H54 (cell line): ENCODE results near the gene SAPCD2.

Experiments
- DNase-seq: peaks from one replicate; pipeline ENCODE4 v3.0.0; 2011; ENCODE audit warnings: low spot score, mixed read lengths; ENCODE audit not compliant: insufficient read length
- FAIRE-seq: peaks from 3 replicates; lab custom pipeline; 2011; peaks lifted over from hg19 to GRCh38; lab: Jason Lieb, UNC
- POLR2A ChIP-seq: IDR thresholded peaks from 2 replicates; pipeline ENCODE4 v1.6.1; 2011; ENCODE audit warnings: low read depth, mild to moderate bottlenecking, low read length

Gene SAPCD2

DNA sequence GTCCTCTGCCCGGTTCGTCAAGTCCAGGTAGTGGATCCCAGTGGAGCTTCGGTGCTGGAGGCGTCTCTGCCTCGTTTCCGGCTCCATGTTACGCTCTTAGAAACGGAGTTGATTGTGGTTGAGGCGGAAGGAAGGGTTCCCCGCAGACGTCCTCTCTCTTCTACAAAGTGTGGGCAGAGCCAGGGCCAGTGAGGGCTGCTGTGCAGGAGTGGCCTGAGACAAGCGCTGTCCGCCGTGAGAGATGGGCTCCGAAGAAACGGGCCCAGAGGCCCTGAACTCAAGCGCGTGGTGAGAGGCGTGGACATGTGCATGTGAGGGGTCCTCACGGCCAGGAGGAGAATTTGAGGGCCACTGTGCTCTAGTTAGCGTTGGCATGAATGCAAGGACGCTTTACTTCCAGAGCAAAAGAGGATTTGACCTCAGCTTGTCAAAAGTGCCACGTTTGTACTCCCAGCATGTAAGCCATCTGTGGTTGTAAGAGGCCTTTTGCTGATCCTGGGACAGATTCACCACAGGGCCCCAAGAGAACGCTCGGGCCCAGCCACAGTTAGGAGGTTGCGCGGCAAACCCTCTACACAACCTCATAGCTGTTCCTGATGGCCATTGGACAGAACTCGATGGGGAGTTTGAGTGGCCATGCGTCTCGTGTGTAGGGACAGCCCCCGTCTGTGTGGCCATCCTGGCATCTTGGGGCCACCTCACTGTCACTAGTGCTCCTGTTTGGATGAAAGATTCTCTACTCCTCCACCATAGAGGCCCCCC lies 26.6 kb upstream of the SAPCD2 start:
- DNase-seq = no peak
- no peak for TF ChIP-seq POLR2A
- no peak for FAIRE-seq

- FAIRE-seq (no peak), DNase-seq (no peak)
- TF ChIP-seq POLR2A = no peak
Observed at GRCh38 chr9:137095664-137096517, 25.5 kb upstream of the SAPCD2 start.

DNA sequence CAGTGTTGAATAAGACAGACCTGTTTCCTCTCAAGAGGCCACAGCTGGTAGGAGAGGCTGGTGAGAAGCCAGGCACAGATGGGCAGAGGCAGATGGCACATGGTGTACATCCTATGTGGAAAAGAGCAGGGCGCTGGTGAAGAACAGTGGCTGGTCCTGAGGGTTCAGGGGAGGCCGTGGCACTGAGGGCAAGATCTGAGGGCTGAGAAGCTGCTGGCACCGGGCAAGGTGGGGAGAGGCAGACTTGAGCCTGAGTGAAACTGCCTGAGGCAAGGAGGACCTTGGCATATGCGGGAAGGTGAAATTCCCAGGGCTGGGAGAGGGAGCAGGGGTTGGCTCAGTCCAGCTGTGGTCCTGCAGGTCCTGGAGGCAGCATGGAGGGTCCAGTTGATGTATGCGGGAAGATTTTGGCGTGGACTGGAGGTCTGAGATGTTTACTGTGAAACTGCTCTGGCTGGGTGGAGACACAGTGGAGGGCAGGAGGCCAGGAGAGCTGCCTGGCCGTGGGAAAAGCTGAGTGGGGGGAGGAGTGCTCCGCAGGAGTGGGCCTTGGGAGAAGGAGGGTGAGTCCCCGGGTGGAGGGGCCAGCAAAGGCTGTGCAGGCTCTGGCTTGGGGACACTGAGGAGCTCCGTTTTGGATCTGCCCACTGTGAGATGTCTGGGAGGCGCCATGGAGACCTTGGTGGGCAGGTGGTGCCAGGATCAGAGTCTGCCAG lies 19.0 kb upstream of the SAPCD2 start:
- FAIRE-seq (no peak), DNase-seq (no peak)
- no peak for TF ChIP-seq POLR2A

GRCh38 chr9:137088121-137088520 lies 17.8 kb upstream of the SAPCD2 start:
- no peak for FAIRE-seq
- no peak for TF ChIP-seq POLR2A
- no peak for DNase-seq

GRCh38 chr9:137087409-137087925 lies 17.1 kb upstream of the SAPCD2 start:
- DNase-seq = no peak
- no peak for TF ChIP-seq POLR2A
- FAIRE-seq = no peak

DNA sequence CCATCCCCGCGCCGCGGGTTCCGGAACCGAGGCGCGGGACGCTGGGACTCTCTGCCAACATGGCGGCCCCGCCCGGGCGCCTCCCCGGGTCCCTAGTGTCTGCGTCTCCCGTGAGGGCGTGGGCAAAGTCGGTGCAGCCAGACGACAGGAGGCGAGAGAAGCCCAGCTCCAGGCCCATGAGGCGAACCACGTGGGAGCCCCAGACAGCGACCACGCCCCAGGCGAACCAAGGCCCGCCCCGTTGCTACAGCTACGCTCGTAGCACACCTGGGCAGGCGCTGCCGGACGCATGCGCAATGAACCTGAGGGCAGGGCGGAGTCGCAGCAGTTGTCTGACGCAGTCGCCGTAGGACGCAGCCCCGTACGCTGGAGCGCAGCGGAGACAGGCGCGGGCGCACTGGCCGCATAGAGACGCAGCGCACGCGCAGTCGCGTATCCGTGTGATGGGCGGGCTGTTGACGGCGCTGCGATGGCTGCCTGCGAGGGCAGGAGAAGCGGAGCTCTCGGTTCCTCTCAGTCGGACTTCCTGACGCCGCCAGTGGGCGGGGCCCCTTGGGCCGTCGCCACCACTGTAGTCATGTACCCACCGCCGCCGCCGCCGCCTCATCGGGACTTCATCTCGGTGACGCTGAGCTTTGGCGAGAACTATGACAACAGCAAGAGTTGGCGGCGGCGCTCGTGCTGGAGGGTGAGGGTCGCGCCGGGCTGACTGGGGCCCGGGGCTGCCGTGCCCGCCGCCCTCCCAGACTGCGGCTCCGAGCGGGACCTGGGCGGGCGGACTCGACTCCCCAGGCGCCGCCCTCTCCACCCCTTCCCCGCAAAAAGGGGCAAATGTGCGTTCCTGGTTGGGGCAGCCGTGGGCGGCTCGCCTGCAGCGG lies 16.4 kb upstream of the SAPCD2 start, which contains the start of gene MAN1B1:
Gene MAN1B1 (plus strand): TSS at position 455 of the 878 bp plus-strand sequence. CDS start 15 bp downstream, at position 470.
- peak; percentile 86 for TF ChIP-seq POLR2A
- peak; percentile 87 for FAIRE-seq
- peak; percentile 100 for DNase-seq

DNA sequence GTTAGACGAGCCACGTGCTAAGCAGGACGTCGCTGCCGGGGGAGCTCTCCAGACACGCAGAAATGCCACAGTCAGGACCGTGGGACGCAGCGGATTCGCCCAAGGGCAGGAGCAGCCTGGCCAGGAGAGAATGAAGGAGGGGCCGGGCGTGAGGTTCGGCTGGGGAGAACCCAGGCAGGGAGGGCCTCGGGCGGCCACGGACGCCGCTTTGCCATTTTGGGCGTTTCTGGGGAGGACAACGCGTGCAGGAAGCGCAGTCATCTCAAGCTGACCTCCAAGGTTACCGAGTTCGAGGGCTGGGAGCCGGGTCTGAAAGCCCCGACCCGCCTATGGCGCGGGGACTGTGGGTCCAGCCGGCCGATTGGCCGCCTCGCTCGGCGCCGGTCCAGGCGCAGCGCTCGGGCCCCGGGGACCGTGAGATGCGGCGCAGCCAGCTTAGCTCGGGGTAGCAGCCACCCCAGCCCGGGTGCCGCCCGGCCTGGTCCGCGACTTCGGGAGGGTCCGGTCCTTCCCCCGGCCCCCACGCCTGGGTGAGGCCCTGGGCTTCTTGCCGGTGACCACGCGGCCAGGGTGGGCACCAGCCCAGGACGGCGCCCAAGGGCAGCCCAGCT lies 15.7 kb upstream of the SAPCD2 start:
- peak; percentile 50 for TF ChIP-seq POLR2A
- DNase-seq (peak; percentile 68), FAIRE-seq (no peak)

DNA sequence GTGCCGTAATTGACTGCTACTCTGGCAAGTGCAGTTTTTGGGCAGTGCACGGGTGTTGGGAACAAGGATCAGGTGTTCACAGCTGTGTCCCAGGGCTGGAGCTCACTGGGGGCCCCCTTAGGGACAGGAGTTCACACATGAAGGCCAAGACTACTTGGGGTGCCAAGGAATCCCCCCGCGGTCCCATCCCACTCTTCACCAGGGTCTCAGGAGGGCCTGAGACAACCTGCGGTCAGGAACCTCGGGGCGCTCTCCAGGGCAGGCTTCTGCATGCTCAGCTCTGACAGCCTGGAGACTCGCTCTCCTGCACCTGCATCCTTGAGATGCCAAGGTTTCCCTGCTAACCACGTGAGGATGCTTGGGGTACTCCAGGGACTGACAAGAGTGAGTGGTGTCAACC lies 14.2 kb upstream of the SAPCD2 start:
- DNase-seq = no peak
- TF ChIP-seq POLR2A = no peak

DNA sequence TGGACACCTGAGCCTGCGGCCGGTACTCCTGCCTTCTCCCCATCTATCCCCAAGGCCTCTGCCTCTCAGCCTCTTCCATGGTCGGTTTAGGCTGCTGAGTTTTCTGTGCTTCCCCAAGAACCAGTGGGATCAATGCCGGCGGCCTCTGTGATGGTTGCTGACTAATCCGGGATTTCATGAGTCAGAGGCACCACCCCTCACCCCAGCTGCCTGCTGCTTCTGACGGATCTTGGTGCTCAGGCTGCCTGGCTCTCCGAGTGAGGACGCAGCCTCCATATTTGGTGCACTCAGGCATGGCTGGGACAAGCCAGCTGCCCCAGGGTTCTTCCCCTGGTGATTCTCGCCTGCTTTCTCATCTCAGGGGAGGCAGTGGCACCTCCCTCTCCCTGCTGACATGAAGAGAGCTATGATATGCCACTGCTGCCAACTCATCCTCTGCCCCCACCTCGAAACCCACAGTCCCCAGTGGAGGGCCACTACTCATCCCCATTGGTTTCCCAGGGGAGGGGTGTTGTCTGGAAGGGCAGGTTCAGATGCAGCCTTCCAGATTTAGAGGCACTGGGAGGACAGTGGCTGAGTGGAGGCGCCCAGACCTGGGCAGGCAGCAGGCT lies 13.1 kb upstream of the SAPCD2 start:
- peak; percentile 98 for DNase-seq
- peak; percentile 91 for FAIRE-seq
- TF ChIP-seq POLR2A = 0 out of 2 replicates have a peak, but pooled peaks have one; percentile 18

More for the DNA sequence above, 14.2 kb upstream of the SAPCD2 start:
- FAIRE-seq = no peak

DNA sequence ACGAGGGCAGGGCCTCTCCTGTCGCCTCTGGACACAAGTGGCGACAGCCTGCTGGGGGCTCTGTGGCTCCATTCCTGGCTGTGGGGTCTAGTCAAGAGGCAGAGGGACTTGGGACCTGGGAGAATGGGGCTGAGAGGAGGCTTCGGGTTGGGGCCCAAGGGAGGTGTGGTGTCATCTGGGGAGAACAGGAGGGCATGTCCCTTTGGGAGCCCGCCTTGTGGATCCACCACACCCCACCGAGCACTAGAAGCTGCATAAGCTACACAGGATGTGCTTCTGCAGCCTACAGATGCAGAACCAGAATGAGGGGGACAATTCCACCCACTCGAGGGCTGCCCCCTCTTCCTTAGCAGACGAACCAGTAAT lies 12.6 kb upstream of the SAPCD2 start:
- FAIRE-seq (no peak), DNase-seq (no peak)
- no peak for TF ChIP-seq POLR2A

- no peak for TF ChIP-seq POLR2A
- FAIRE-seq (no peak), DNase-seq (no peak)
Observed at GRCh38 chr9:137082222-137082924, 12.0 kb upstream of the SAPCD2 start.
